Measurements from ENCODE around the gene EYA4.

DNA sequence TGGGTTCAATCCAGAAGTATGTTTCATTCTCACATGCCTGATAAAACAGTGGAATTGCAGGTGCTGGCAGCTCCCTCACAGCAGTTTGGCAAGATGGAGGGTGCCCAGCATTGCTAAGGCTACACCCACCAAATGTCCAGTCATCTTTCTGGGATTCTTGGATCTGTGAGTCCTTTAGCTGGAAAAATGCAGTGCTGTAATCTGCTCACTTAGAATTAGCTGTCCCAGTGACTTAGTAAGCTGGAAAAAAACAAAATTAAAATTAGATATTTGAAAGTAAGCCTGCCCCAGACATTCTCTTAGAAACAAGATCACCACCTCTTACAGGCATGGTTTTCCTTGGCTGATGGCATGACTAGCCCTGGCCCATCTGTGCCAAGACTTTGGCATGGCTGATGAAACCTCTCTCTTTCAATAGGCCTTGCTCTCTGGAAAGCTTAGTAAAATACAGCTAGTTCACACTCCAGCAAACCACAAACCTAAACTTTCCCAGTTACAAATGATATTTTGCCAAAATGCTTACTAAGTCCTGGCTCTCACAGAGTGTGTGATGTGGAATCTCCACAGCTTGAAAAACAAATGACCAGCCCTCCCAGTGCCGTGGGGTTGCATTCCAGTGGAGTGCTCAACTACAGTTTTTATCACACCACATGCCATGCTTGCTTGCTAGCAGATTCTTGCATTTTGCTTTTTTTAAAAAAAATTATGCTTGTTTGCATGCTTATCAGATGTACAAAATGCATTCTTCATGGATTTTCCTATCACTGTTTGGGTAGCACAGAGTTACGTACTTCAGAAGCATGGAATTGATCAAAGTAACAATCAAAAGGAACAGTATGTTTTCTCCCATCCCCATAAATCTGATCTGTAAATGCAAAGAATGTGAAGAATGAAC, 261.5 kb downstream of the EYA4 start:
- TF ChIP-seq POLR2A (IDR thresholded peaks at IDR 0.05; ENCODE audit: low read depth, low read length) (no peak), MAX (IDR thresholded peaks at IDR 0.05; ENCODE audit: insufficient read depth, insufficient read length) (no peak), EZH2 (IDR thresholded peaks at IDR 0.05; ENCODE audit: borderline replicate concordance, low read depth, low read length, severe bottlenecking) (no peak)
- TF ChIP-seq, protein P1, sequence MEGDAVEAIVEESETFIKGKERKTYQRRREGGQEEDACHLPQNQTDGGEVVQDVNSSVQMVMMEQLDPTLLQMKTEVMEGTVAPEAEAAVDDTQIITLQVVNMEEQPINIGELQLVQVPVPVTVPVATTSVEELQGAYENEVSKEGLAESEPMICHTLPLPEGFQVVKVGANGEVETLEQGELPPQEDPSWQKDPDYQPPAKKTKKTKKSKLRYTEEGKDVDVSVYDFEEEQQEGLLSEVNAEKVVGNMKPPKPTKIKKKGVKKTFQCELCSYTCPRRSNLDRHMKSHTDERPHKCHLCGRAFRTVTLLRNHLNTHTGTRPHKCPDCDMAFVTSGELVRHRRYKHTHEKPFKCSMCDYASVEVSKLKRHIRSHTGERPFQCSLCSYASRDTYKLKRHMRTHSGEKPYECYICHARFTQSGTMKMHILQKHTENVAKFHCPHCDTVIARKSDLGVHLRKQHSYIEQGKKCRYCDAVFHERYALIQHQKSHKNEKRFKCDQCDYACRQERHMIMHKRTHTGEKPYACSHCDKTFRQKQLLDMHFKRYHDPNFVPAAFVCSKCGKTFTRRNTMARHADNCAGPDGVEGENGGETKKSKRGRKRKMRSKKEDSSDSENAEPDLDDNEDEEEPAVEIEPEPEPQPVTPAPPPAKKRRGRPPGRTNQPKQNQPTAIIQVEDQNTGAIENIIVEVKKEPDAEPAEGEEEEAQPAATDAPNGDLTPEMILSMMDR (IDR thresholded peaks at IDR 0.05; ENCODE audit: extremely low read depth in 1 of 2, insufficient read depth in 1 of 2, low read depth in 1 of 2, low read length in 2 of 2), result no peak
